Thyroid gland (tissue), 4 donors: ENCODE results near the gene ZNF394. TPM values are rescaled to one million over a fixed set of nuclear protein-coding genes. Genes with fewer than 3 reads are reported as not detected.

Experiments
- DNase-seq, 2 donors: peaks; one replicate each; pipeline ENCODE4 v3.0.0-alpha.2; 2019
- H3K27ac ChIP-seq, 3 donors: fragments of 200-600 bp; sonication (generic); 1 replicate in 2 of 3; 2 replicates in 1 of 3; pipeline ENCODE4 v1.5.1; 2016 to 2019; ENCODE audit warnings: mild to moderate bottlenecking in 1 of 3, moderate library complexity in 1 of 3
- H3K27me3 ChIP-seq: fragments of 200-600 bp; sonication (generic); one replicate; pipeline ENCODE4 v1.5.1; 2019
- H3K36me3 ChIP-seq, 2 donors: fragments of 200-600 bp; sonication (generic); one replicate each; pipeline ENCODE4 v1.5.1; 2016 to 2019
- H3K4me1 ChIP-seq, 2 donors: fragments of 200-600 bp; sonication (generic); one replicate each; pipeline ENCODE4 v1.5.1; 2017 to 2019
- H3K4me3 ChIP-seq, 3 donors: fragments of 200-600 bp; sonication (generic); replicated peaks in 1 of 3; 1 replicate in 2 of 3; 2 replicates in 1 of 3; pipeline ENCODE4 v1.5.1; 2016; ENCODE audit warnings: mild to moderate bottlenecking in 1 of 3
- H3K9me3 ChIP-seq: fragments of 200-600 bp; sonication (generic); one replicate; pipeline ENCODE4 v1.5.1; 2017
- CTCF ChIP-seq, 6 experiments: fragments of 200-600 bp in 3 of 6; fragments of 450-650 bp in 3 of 6; sonication (generic) in 3 of 6; IDR thresholded peaks; one replicate each; pipeline ENCODE4 v1.5.1; 2016 to 2019; ENCODE audit warnings: antibody characterized with exemption in 6 of 6, mild to moderate bottlenecking in 2 of 6, inconsistent platforms in 1 of 6, moderate library complexity in 1 of 6
- POLR2A ChIP-seq, 2 donors: fragments of 450-650 bp; IDR thresholded peaks; one replicate each; pipeline ENCODE4 v1.6.1; 2017; ENCODE audit warnings: antibody characterized with exemption in 2 of 2, mild to moderate bottlenecking in 2 of 2, moderate library complexity in 1 of 2
- WGBS, 2 donors: methylation state at CpG; one replicate each; pipeline ENCODE4 v1.1.5; 2017; 5-methylcytosine and 5-hydroxymethylcytosine counted together
- intact Hi-C: fragments of 100-400 bp; cut with DNase I; formaldehyde crosslinking; loops from one replicate; pipeline ENCODE4 v1.15.1; 2023
- total RNA-seq, 4 donors: library from RNA; depleted of rRNA; stranded (reverse); fragments of >200 nt; gene quantifications; one replicate each; pipeline ENCODE4 v1.2.3, GENCODE V29; 2016

Gene ZNF394
- total RNA-seq, 4 donors from 2014 or later, result 39.5 to 61.4 (median 46.1) TPM

GRCh38 chr7:99465421-99465768 lies 34.7 kb downstream of the ZNF394 start:
- DNase-seq, result no peak
- Histone ChIP-seq H3K4me3 (peak overlapping the region; percentile 62 to 71 (median 67)), H3K9me3 (no peaks in the 10 kb centered on the region), H3K27ac (peak overlapping the region; percentile 20 to 81 (median 78)), H3K27me3 (no peaks in the 10 kb centered on the region), H3K4me1 (peaks cover 13 to 16% of the 10 kb centered on the region in 2 donors), H3K36me3 (peaks cover 0 to 5% of the 10 kb centered on the region in 2 donors)
- TF ChIP-seq POLR2A (IDR thresholded peaks at IDR 0.05), result no peak
- 9 to 13% methylated on average over 6 to 9 of the region's 9 CpGs for WGBS, 2 donors
- intact Hi-C loops, result no loop called here

- intact Hi-C loops, result no loop called here
- DNase-seq, result no peak
- no peak overlapping the region for H3K27ac ChIP-seq
- 88 to 100% methylated on average over 2 of the region's 2 CpGs for WGBS, 2 donors
- no peak overlapping the region for H3K4me3 ChIP-seq
- H3K4me1 ChIP-seq, result peaks cover 13% of the 10 kb centered on the region in 2 donors
- H3K36me3 ChIP-seq, result peaks cover 9 to 23% of the 10 kb centered on the region in 2 donors
- no peaks in the 10 kb centered on the region for H3K9me3 ChIP-seq
- no peaks in the 10 kb centered on the region for H3K27me3 ChIP-seq
- TF ChIP-seq POLR2A (IDR thresholded peaks at IDR 0.05) (no peak), CTCF (IDR thresholded peaks at IDR 0.05) (no peak)
Measured at GRCh38 chr7:99461221-99461620, 38.9 kb downstream of the ZNF394 start.

- TF ChIP-seq CTCF (IDR thresholded peaks at IDR 0.05) (no peak), POLR2A (IDR thresholded peaks at IDR 0.05) (no peak)
- intact Hi-C loops, result no loop called here
- H3K27ac ChIP-seq, result no peak overlapping the region
- H3K36me3 ChIP-seq, result peaks cover 13 to 23% of the 10 kb centered on the region in 2 donors
- peaks cover 13% of the 10 kb centered on the region in 2 donors for H3K4me1 ChIP-seq
- no peak overlapping the region for H3K4me3 ChIP-seq
- no peak for DNase-seq
- 78 to 89% methylated on average over 11 of the region's 11 CpGs for WGBS, 2 donors
- H3K27me3 ChIP-seq, result no peaks in the 10 kb centered on the region
- no peaks in the 10 kb centered on the region for H3K9me3 ChIP-seq
Measured at GRCh38 chr7:99460651-99461050, 39.4 kb downstream of the ZNF394 start.

GRCh38 chr7:99459087-99459486 lies 41.0 kb downstream of the ZNF394 start:
- no peaks in the 10 kb centered on the region for H3K4me1 ChIP-seq
- H3K36me3 ChIP-seq, result peaks cover 15 to 26% of the 10 kb centered on the region in 2 donors
- H3K27ac ChIP-seq, result no peak overlapping the region
- no peaks in the 10 kb centered on the region for H3K27me3 ChIP-seq
- TF ChIP-seq POLR2A (IDR thresholded peaks at IDR 0.05), result no peak
- TF ChIP-seq CTCF (IDR thresholded peaks at IDR 0.05), result peak in 1 of 6 experiments; percentile 12
- H3K4me3 ChIP-seq, result no peak overlapping the region
- 95% methylated on average over 8 of the region's 8 CpGs for WGBS, 2 donors
- H3K9me3 ChIP-seq, result no peaks in the 10 kb centered on the region
- no peak for DNase-seq
- intact Hi-C loops, result no loop called here

GRCh38 chr7:99457650-99458493 lies 42.2 kb downstream of the ZNF394 start:
- Histone ChIP-seq H3K27ac (no peak overlapping the region), H3K4me1 (no peaks in the 10 kb centered on the region), H3K9me3 (no peaks in the 10 kb centered on the region), H3K36me3 (peaks cover 24 to 25% of the 10 kb centered on the region in 2 donors), H3K4me3 (no peak overlapping the region), H3K27me3 (no peaks in the 10 kb centered on the region)
- TF ChIP-seq POLR2A (IDR thresholded peaks at IDR 0.05), result no peak
- intact Hi-C loops, result no loop called here
- DNase-seq, result no peak
- WGBS, 2 donors, result 80 to 87% methylated on average over 19 to 21 of the region's 26 CpGs

- Histone ChIP-seq H3K9me3 (no peaks in the 10 kb centered on the region), H3K4me1 (no peaks in the 10 kb centered on the region), H3K27ac (no peak overlapping the region), H3K4me3 (no peak overlapping the region), H3K27me3 (no peaks in the 10 kb centered on the region), H3K36me3 (peaks cover 24 to 32% of the 10 kb centered on the region in 2 donors)
- intact Hi-C loops, result no loop called here
- no peak for DNase-seq
- no peak for TF ChIP-seq POLR2A (IDR thresholded peaks at IDR 0.05)
- TF ChIP-seq CTCF (IDR thresholded peaks at IDR 0.05), result no peak
- 82 to 88% methylated on average over 6 of the region's 6 CpGs for WGBS, 2 donors
Measured at GRCh38 chr7:99457050-99457649, 42.9 kb downstream of the ZNF394 start.
